NCI-H446 (cell line): ENCODE data around the gene FAP.

Experiments
- DNase-seq, 2 experiments: peaks; one replicate each; lab custom pipeline; 2025; lab: John Stamatoyannopoulos, UW

The FAP gene

GRCh38 chr2:162184821-162185450 is 58.3 kb downstream of the FAP start:
- DNase-seq = no peak

GRCh38 chr2:162184359-162184758 is 58.9 kb downstream of the FAP start:
- DNase-seq = peak; percentile 69 to 79

GRCh38 chr2:162182395-162182794 is 60.9 kb downstream of the FAP start:
- no peak for DNase-seq

GRCh38 chr2:162177301-162177700 is 65.9 kb downstream of the FAP start:
- DNase-seq = no peak

GRCh38 chr2:162175714-162176113 is 67.5 kb downstream of the FAP start:
- no peak for DNase-seq

GRCh38 chr2:162174746-162175145 is 68.5 kb downstream of the FAP start:
- no peak for DNase-seq

GRCh38 chr2:162172802-162173370 is 70.4 kb downstream of the FAP start:
- DNase-seq = no peak

GRCh38 chr2:162166745-162167144 is 76.5 kb downstream of the FAP start:
- no peak for DNase-seq

GRCh38 chr2:162166174-162166573 is 77.1 kb downstream of the FAP start:
- no peak for DNase-seq

GRCh38 chr2:162164802-162165201 is 78.4 kb downstream of the FAP start:
- DNase-seq = no peak

GRCh38 chr2:162159446-162159845 is 83.8 kb downstream of the FAP start:
- DNase-seq = no peak

GRCh38 chr2:162156149-162156548 is 87.1 kb downstream of the FAP start:
- no peak for DNase-seq

GRCh38 chr2:162155093-162155492 is 88.2 kb downstream of the FAP start:
- no peak for DNase-seq

GRCh38 chr2:162153608-162154224 is 89.5 kb downstream of the FAP start:
- peak in 1 of 2 experiments; percentile 69 for DNase-seq

GRCh38 chr2:162152147-162152546 is 91.1 kb downstream of the FAP start, which contains the start of gene GCG:
Gene GCG, minus strand, starts transcription at chr2:162152247. Its CDS starts 3,069 bp downstream, at chr2:162149178.
- no peak for DNase-seq

- no peak for DNase-seq
Observed at GRCh38 chr2:162149940-162150339, 93.3 kb downstream of the FAP start.

GRCh38 chr2:162149466-162149865 is 93.8 kb downstream of the FAP start:
- no peak for DNase-seq

- no peak for DNase-seq
Observed at GRCh38 chr2:162148956-162149355, 94.3 kb downstream of the FAP start.

GRCh38 chr2:162143969-162144368 is 99.3 kb downstream of the FAP start:
- no peak for DNase-seq

GRCh38 chr2:162138310-162138709 is 104.9 kb downstream of the FAP start:
- DNase-seq = no peak

GRCh38 chr2:162127422-162127821 is 115.8 kb downstream of the FAP start:
- no peak for DNase-seq

GRCh38 chr2:162126527-162126926 is 116.7 kb downstream of the FAP start:
- DNase-seq = no peak

- DNase-seq = no peak
Observed at GRCh38 chr2:162126111-162126519, 117.1 kb downstream of the FAP start.

- no peak for DNase-seq
Observed at GRCh38 chr2:162125138-162125537, 118.1 kb downstream of the FAP start.
